ELF-1 (cell line): ENCODE results near the gene HLCS.

Source experiments
- DNase-seq: peaks from one replicate; pipeline ENCODE4 v3.0.0-alpha.2; 2016; ENCODE audit warnings: low read depth, low spot score

The HLCS gene

GRCh38 chr21:36747041-36747814, 219.2 kb downstream of the HLCS start:
- DNase-seq: no peak

- no peak for DNase-seq
Measured at GRCh38 chr21:36745459-36745858, 221.0 kb downstream of the HLCS start.

- no peak for DNase-seq
Measured at GRCh38 chr21:36744560-36745231, 221.8 kb downstream of the HLCS start.

- DNase-seq: no peak
Measured at GRCh38 chr21:36744190-36744559, 222.3 kb downstream of the HLCS start.

GRCh38 chr21:36743446-36743845, 223.0 kb downstream of the HLCS start:
- DNase-seq: no peak

- DNase-seq: no peak
Measured at GRCh38 chr21:36743008-36743407, 223.5 kb downstream of the HLCS start.

- DNase-seq: no peak
Measured at GRCh38 chr21:36741506-36741905, 225.0 kb downstream of the HLCS start.

GRCh38 chr21:36738489-36739126, 227.9 kb downstream of the HLCS start:
- no peak for DNase-seq

- no peak for DNase-seq
Measured at GRCh38 chr21:36735724-36736320, 230.6 kb downstream of the HLCS start.

- no peak for DNase-seq
Measured at GRCh38 chr21:36735201-36735515, 231.3 kb downstream of the HLCS start.

GRCh38 chr21:36734367-36735200, 231.9 kb downstream of the HLCS start:
- no peak for DNase-seq

- DNase-seq: no peak
Measured at GRCh38 chr21:36733857-36734256, 232.6 kb downstream of the HLCS start.

- DNase-seq: peak; percentile 60
Measured at GRCh38 chr21:36732761-36733160, 233.7 kb downstream of the HLCS start.

- DNase-seq: no peak
Measured at GRCh38 chr21:36732217-36732616, 234.3 kb downstream of the HLCS start.

GRCh38 chr21:36730291-36731281, 235.9 kb downstream of the HLCS start:
- no peak for DNase-seq

- DNase-seq: no peak
Measured at GRCh38 chr21:36729310-36729970, 237.0 kb downstream of the HLCS start.

GRCh38 chr21:36728371-36729111, 237.9 kb downstream of the HLCS start:
- no peak for DNase-seq

- no peak for DNase-seq
Measured at GRCh38 chr21:36727866-36728265, 238.6 kb downstream of the HLCS start.

- no peak for DNase-seq
Measured at GRCh38 chr21:36725793-36726386, 240.6 kb downstream of the HLCS start.
